Esophagus squamous epithelium (tissue), 5 donors: ENCODE data around the gene FFAR3. TPM values are rescaled to one million over a fixed set of nuclear protein-coding genes. Genes with fewer than 3 reads are reported as not detected.

Experiments used
- DNase-seq: peaks from one replicate; lab custom pipeline; 2025; lab: John Stamatoyannopoulos, UW
- H3K27ac ChIP-seq, 4 donors: fragments of 200-600 bp; sonication (generic); one replicate each; pipeline ENCODE4 v1.5.1; 2016 to 2019; ENCODE audit warnings: mild to moderate bottlenecking in 1 of 4
- H3K27me3 ChIP-seq, 4 donors: fragments of 200-600 bp; sonication (generic); 1 replicate in 3 of 4; 2 replicates in 1 of 4; pipeline versions ENCODE4 v1.5.1 to v1.6.0; 2017 to 2021; ENCODE audit warnings: antibody characterized with exemption in 1 of 4
- H3K36me3 ChIP-seq, 3 donors: fragments of 200-600 bp; sonication (generic); one replicate each; pipeline ENCODE4 v1.5.1; 2016 to 2019
- H3K4me1 ChIP-seq, 3 donors: fragments of 200-600 bp; sonication (generic); one replicate each; pipeline ENCODE4 v1.5.1; 2017 to 2019
- H3K4me3 ChIP-seq, 4 donors: fragments of 200-600 bp; sonication (generic); 1 replicate in 3 of 4; 2 replicates in 1 of 4; pipeline ENCODE4 v1.5.1; 2016 to 2019; ENCODE audit warnings: mild to moderate bottlenecking in 2 of 4, moderate library complexity in 1 of 4
- H3K9me3 ChIP-seq, 3 donors: fragments of 200-600 bp; sonication (generic); one replicate each; pipeline ENCODE4 v1.5.1; 2016 to 2019
- POLR2A ChIP-seq, 4 donors: fragments of 450-650 bp; IDR thresholded peaks; one replicate each; pipeline ENCODE4 v1.6.1; 2017; ENCODE audit warnings: antibody characterized with exemption in 4 of 4, mild to moderate bottlenecking in 4 of 4, moderate library complexity in 3 of 4
- WGBS, 2 donors: methylation state at CpG; one replicate each; pipeline ENCODE4 v1.1.5; 2018; 5-methylcytosine and 5-hydroxymethylcytosine counted together
- intact Hi-C: fragments of 100-400 bp; cut with DNase I; formaldehyde crosslinking; loops from one replicate; pipeline ENCODE4 v1.15.0; 2022
- total RNA-seq, 4 donors: library from RNA; depleted of rRNA; stranded (reverse); fragments of >200 nt; gene quantifications; one replicate each; pipeline ENCODE4 v1.1.0, GENCODE V29; 2016
- TF ChIP-seq, protein P1 (sequence below), 6 experiments: fragments of 450-650 bp in 4 of 6; fragments of 200-600 bp in 2 of 6; sonication (generic) in 2 of 6; IDR thresholded peaks; one replicate each; pipeline ENCODE4 v1.5.1; 2016 to 2019; ENCODE audit warnings: antibody characterized with exemption in 6 of 6, mild to moderate bottlenecking in 4 of 6, moderate library complexity in 4 of 6
- donor health status: DM: yes; HTN: yes; CAD: no.

FFAR3 gene
- total RNA-seq, 4 donors from 2014 or later: not detected

DNA sequence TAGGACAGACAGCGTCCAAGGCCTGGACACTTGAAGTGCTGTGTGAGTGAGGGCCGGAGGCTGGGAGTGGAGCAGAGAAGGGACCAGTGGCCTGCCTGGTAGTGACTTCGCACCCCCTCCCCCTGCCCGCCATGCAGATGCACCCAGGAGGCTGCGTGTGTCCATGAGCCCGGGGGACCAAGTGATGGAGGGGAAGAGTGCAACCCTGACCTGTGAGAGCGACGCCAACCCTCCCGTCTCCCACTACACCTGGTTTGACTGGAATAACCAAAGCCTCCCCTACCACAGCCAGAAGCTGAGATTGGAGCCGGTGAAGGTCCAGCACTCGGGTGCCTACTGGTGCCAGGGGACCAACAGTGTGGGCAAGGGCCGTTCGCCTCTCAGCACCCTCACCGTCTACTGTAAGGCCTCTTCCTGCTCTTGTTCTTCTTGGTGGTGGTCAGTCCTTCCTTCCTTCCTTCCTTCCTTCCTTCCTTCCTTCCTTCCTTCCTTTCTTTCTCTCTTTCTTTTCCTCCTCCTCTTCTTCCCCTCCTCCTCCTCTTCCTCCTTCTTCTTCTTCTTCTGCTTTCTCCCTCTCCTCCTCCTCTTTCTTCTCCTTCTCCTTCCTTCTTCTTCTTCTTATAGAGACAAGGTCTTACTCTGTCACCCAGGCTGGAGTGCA, 16.6 kb upstream of the FFAR3 start:
- H3K4me3 ChIP-seq: no peak overlapping the region
- intact Hi-C loops: no loop called here
- H3K9me3 ChIP-seq: no peaks in the 10 kb centered on the region
- 63 to 79% methylated on average over 8 to 10 of the region's 14 CpGs for WGBS, 2 donors
- no peak for DNase-seq
- H3K27me3 ChIP-seq: peaks cover 0 to 18% (median 0%) of the 10 kb centered on the region in 4 donors
- no peaks in the 10 kb centered on the region for H3K36me3 ChIP-seq
- no peak overlapping the region for H3K27ac ChIP-seq
- TF ChIP-seq, protein P1, sequence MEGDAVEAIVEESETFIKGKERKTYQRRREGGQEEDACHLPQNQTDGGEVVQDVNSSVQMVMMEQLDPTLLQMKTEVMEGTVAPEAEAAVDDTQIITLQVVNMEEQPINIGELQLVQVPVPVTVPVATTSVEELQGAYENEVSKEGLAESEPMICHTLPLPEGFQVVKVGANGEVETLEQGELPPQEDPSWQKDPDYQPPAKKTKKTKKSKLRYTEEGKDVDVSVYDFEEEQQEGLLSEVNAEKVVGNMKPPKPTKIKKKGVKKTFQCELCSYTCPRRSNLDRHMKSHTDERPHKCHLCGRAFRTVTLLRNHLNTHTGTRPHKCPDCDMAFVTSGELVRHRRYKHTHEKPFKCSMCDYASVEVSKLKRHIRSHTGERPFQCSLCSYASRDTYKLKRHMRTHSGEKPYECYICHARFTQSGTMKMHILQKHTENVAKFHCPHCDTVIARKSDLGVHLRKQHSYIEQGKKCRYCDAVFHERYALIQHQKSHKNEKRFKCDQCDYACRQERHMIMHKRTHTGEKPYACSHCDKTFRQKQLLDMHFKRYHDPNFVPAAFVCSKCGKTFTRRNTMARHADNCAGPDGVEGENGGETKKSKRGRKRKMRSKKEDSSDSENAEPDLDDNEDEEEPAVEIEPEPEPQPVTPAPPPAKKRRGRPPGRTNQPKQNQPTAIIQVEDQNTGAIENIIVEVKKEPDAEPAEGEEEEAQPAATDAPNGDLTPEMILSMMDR (IDR thresholded peaks at IDR 0.05): no peak
- no peak for TF ChIP-seq POLR2A (IDR thresholded peaks at IDR 0.05)
- peaks cover 0 to under 1% (median 0%) of the 10 kb centered on the region in 3 donors for H3K4me1 ChIP-seq

DNA sequence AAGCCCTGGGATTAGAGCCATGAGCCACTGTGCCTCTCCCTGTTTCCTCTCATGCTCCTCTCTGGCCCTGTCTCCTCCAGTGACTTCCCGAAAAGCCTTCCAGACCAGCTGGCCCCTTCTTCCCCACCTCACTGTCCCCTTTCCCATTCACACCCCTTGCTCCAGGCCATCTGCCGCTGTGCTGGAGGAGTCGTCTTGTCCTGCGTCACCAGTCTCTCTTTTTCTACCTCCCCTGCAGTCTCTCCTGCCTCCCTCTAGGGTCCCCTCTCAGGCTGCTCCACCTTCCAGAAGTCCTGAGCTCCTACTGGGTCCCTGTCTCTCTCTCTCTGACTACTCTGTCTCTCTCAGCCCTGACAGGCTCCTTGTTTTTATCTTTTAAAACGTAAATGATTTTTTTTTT, 15.8 kb upstream of the FFAR3 start:
- Histone ChIP-seq H3K4me3 (no peak overlapping the region), H3K27me3 (peaks cover 0 to 18% (median 0%) of the 10 kb centered on the region in 4 donors), H3K4me1 (peaks cover 0 to 5% (median 0%) of the 10 kb centered on the region in 3 donors), H3K36me3 (no peaks in the 10 kb centered on the region), H3K27ac (no peak overlapping the region), H3K9me3 (no peaks in the 10 kb centered on the region)
- no peak for DNase-seq
- TF ChIP-seq, protein P1 (IDR thresholded peaks at IDR 0.05): no peak
- WGBS, 2 donors: 47 to 55% methylated on average over 5 of the region's 5 CpGs
- intact Hi-C loops: no loop called here

DNA sequence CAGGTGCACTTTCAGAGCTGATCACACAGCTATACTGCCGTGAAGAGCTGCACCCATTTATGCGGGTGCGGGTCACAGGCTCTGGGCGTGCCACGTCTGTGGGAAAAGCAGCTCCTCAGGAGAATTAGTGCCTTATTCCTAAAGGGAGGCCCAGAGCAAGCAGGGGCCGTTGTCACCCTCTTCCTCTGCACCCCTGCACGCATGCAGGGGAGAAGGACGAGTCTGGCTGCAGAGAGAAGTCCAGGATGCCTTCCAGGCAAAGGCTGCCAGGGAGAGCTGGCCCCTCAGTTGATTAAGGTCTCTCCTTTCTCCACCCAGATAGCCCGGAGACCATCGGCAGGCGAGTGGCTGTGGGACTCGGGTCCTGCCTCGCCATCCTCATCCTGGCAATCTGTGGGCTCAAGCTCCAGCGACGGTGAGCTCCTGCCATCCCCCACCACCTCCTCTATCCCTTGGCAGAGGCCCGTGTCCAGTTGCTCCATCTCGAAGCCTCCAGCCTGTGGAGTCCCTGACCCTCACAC, 13.7 kb upstream of the FFAR3 start:
- no peak for DNase-seq
- Histone ChIP-seq H3K4me1 (peaks cover 0 to 5% (median 0%) of the 10 kb centered on the region in 3 donors), H3K27ac (no peak overlapping the region), H3K36me3 (no peaks in the 10 kb centered on the region), H3K27me3 (peaks cover 0 to 34% (median 0%) of the 10 kb centered on the region in 4 donors), H3K4me3 (no peak overlapping the region), H3K9me3 (no peaks in the 10 kb centered on the region)
- TF ChIP-seq POLR2A (IDR thresholded peaks at IDR 0.05): no peak
- TF ChIP-seq, protein P1 (IDR thresholded peaks at IDR 0.05): no peak
- 78 to 79% methylated on average over 9 to 11 of the region's 17 CpGs for WGBS, 2 donors
- intact Hi-C loops: no loop called here

DNA sequence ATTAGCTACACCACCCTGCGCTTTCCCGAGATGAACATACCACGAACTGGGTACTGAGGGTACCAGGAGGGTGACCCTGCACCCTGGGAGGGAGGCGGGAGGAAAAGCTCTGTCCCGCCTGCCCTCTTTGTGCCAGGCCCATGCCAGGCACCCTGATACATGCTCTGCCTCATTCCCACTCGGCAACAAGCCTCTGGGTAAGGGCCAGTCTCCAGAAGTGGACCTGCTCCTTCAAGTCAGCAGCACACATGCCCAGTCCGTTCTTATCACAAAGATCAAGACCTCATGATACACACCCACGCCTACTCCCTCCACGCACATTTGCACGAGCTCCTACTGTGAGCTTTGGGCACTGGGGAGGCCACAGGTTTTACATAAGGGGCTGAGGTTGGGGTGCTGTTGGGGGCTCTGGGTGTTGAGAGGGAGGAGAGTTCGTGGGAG, 12.6 kb upstream of the FFAR3 start:
- TF ChIP-seq, protein P1 (IDR thresholded peaks at IDR 0.05): no peak
- no peak for TF ChIP-seq POLR2A (IDR thresholded peaks at IDR 0.05)
- DNase-seq: no peak
- Histone ChIP-seq H3K27ac (no peak overlapping the region), H3K4me3 (no peak overlapping the region), H3K36me3 (no peaks in the 10 kb centered on the region), H3K4me1 (peaks cover 0 to 5% (median 0%) of the 10 kb centered on the region in 3 donors), H3K9me3 (no peaks in the 10 kb centered on the region), H3K27me3 (peaks cover 0 to 45% (median 0%) of the 10 kb centered on the region in 4 donors)
- 41 to 75% methylated on average over 4 to 6 of the region's 11 CpGs for WGBS, 2 donors
- intact Hi-C loops: no loop called here
